Measurements from ENCODE around the gene LAMA2. TPM values are rescaled to one million over a fixed set of nuclear protein-coding genes. Genes with fewer than 3 reads are reported as not detected.

The LAMA2 gene
- total and polyA plus RNA-seq, 2 donors from 2014 or later, result 2.2 to 20.8 TPM

DNA sequence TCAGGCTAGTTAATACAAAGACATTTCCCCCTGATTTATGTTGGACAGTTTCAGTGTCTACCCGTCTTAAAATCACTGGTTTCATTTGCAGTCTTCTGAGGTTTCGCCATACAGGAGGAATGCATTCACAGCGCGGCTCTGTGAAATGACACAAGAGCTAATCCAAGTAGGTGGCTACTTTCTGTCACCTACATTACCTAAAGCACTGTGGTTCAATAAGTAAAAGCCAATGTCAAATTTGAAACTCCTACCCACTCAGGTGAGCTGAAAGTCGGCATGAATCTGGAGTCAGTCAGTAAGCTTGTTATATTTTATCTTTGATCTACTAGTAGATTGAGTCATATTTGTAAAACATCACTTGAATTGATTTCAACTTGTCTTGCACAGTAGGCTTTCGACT lies 370.8 kb downstream of the LAMA2 start:
- no peaks in the 10 kb centered on the region for H3K27me3 ChIP-seq (ENCODE audit: control insufficient read depth, insufficient read depth, low read length)
- intact Hi-C loops (cut with DNase I), result no loop called here
- no peaks in the 10 kb centered on the region for H3K36me3 ChIP-seq (ENCODE audit: control insufficient read depth in 2 of 3, insufficient read depth in 3 of 3, low read length in 3 of 3)
- H3K4me3 ChIP-seq (ENCODE audit: low read length in 3 of 3), result no peak overlapping the region
- no peak for FAIRE-seq
- no peak overlapping the region for H3K27ac ChIP-seq (ENCODE audit: low read depth in 2 of 2, low read length in 2 of 2)
- no peaks in the 10 kb centered on the region for H3K4me1 ChIP-seq (ENCODE audit: control insufficient read depth in 2 of 3, insufficient read depth in 2 of 3, low read depth in 1 of 3, low read length in 3 of 3)
- H3K9me3 ChIP-seq (ENCODE audit: control insufficient read depth in 2 of 3, insufficient read depth in 1 of 3, low read length in 3 of 3), result no peaks in the 10 kb centered on the region
- no peak for TF ChIP-seq CTCF (IDR thresholded peaks at IDR 0.05; ENCODE audit: borderline replicate concordance, extremely low read depth, insufficient read depth)
- H3K9ac ChIP-seq (ENCODE audit: low read length in 3 of 3), result no peak overlapping the region
- peak in 2 of 5 donors; percentile 18 for DNase-seq

- Histone ChIP-seq H3K4me1 (ENCODE audit: control insufficient read depth in 2 of 3, insufficient read depth in 2 of 3, low read depth in 1 of 3, low read length in 3 of 3) (no peaks in the 10 kb centered on the region), H3K27me3 (ENCODE audit: control insufficient read depth, insufficient read depth, low read length) (no peaks in the 10 kb centered on the region), H3K4me3 (ENCODE audit: low read length in 3 of 3) (no peak overlapping the region), H3K27ac (ENCODE audit: low read depth in 2 of 2, low read length in 2 of 2) (no peak overlapping the region), H3K9ac (ENCODE audit: low read length in 3 of 3) (no peak overlapping the region), H3K36me3 (ENCODE audit: control insufficient read depth in 2 of 3, insufficient read depth in 3 of 3, low read length in 3 of 3) (no peaks in the 10 kb centered on the region), H3K9me3 (ENCODE audit: control insufficient read depth in 2 of 3, insufficient read depth in 1 of 3, low read length in 3 of 3) (no peaks in the 10 kb centered on the region)
- DNase-seq, result no peak
- TF ChIP-seq CTCF (IDR thresholded peaks at IDR 0.05; ENCODE audit: borderline replicate concordance, extremely low read depth, insufficient read depth), result no peak
- intact Hi-C loops (cut with DNase I), result no loop called here
- no peak for FAIRE-seq
Measured at GRCh38 chr6:129257196-129257595, 374.3 kb downstream of the LAMA2 start.

GRCh38 chr6:129262661-129263060 lies 379.7 kb downstream of the LAMA2 start:
- TF ChIP-seq CTCF (IDR thresholded peaks at IDR 0.05; ENCODE audit: borderline replicate concordance, extremely low read depth, insufficient read depth), result no peak
- Histone ChIP-seq H3K36me3 (ENCODE audit: control insufficient read depth in 2 of 3, insufficient read depth in 3 of 3, low read length in 3 of 3) (no peaks in the 10 kb centered on the region), H3K27me3 (ENCODE audit: control insufficient read depth, insufficient read depth, low read length) (no peaks in the 10 kb centered on the region), H3K9me3 (ENCODE audit: control insufficient read depth in 2 of 3, insufficient read depth in 1 of 3, low read length in 3 of 3) (no peaks in the 10 kb centered on the region), H3K9ac (ENCODE audit: low read length in 3 of 3) (no peak overlapping the region), H3K4me3 (ENCODE audit: low read length in 3 of 3) (no peak overlapping the region), H3K4me1 (ENCODE audit: control insufficient read depth in 2 of 3, insufficient read depth in 2 of 3, low read depth in 1 of 3, low read length in 3 of 3) (no peaks in the 10 kb centered on the region), H3K27ac (ENCODE audit: low read depth in 2 of 2, low read length in 2 of 2) (no peak overlapping the region)
- DNase-seq (peak in 1 of 5 donors; percentile 44), FAIRE-seq (no peak)
- intact Hi-C loops (cut with DNase I), result no loop called here

GRCh38 chr6:129263176-129263575 lies 380.2 kb downstream of the LAMA2 start:
- intact Hi-C loops (cut with DNase I), result no loop called here
- no peak overlapping the region for H3K4me3 ChIP-seq (ENCODE audit: low read length in 3 of 3)
- H3K9me3 ChIP-seq (ENCODE audit: control insufficient read depth in 2 of 3, insufficient read depth in 1 of 3, low read length in 3 of 3), result no peaks in the 10 kb centered on the region
- H3K4me1 ChIP-seq (ENCODE audit: control insufficient read depth in 2 of 3, insufficient read depth in 2 of 3, low read depth in 1 of 3, low read length in 3 of 3), result no peaks in the 10 kb centered on the region
- no peak overlapping the region for H3K9ac ChIP-seq (ENCODE audit: low read length in 3 of 3)
- no peak overlapping the region for H3K27ac ChIP-seq (ENCODE audit: low read depth in 2 of 2, low read length in 2 of 2)
- no peaks in the 10 kb centered on the region for H3K27me3 ChIP-seq (ENCODE audit: control insufficient read depth, insufficient read depth, low read length)
- H3K36me3 ChIP-seq (ENCODE audit: control insufficient read depth in 2 of 3, insufficient read depth in 3 of 3, low read length in 3 of 3), result no peaks in the 10 kb centered on the region
- no peak for TF ChIP-seq CTCF (IDR thresholded peaks at IDR 0.05; ENCODE audit: borderline replicate concordance, extremely low read depth, insufficient read depth)
- no peak for DNase-seq
- FAIRE-seq, result no peak

Data from kidney (tissue), 14 donors.